HepG2 (cell line): ENCODE results near the gene MAP3K1. TPM values are rescaled to one million over a fixed set of nuclear protein-coding genes. Genes with fewer than 3 reads are reported as not detected.

Source experiments
- ATF1 ChIP-seq: IDR thresholded peaks from 2 replicates; pipeline ENCODE4 v1.6.1; 2016; ENCODE audit warnings: mild to moderate bottlenecking, control low read depth
- DRAP1 ChIP-seq: IDR thresholded peaks from 2 replicates; pipeline ENCODE4 v1.6.1; 2016; ENCODE audit warnings: missing genetic modification reagents, missing compliant biosample characterization
- E2F2 ChIP-seq: sonication (generic); formaldehyde crosslinking; IDR thresholded peaks from 2 replicates; pipeline ENCODE4 v1.4.0; 2020; ENCODE audit warnings: missing genetic modification reagents, borderline replicate concordance
- FOSL1 ChIP-seq: sonication (generic); formaldehyde crosslinking; IDR thresholded peaks from 2 replicates; pipeline ENCODE4 v1.9.0; 2021; ENCODE audit warnings: missing genetic modification reagents, borderline replicate concordance
- FOXJ3 ChIP-seq: sonication (generic); formaldehyde crosslinking; IDR thresholded peaks from 2 replicates; pipeline ENCODE4 v1.4.0; 2020; ENCODE audit warnings: missing genetic modification reagents, mild to moderate bottlenecking, borderline replicate concordance
- GABPB1 ChIP-seq: IDR thresholded peaks from 2 replicates; pipeline ENCODE4 v1.6.1; 2016; ENCODE audit warnings: mild to moderate bottlenecking, missing genetic modification reagents, moderate library complexity, missing compliant biosample characterization
- GATAD1 ChIP-seq: IDR thresholded peaks from 2 replicates; pipeline ENCODE4 v1.6.1; 2016; ENCODE audit warnings: missing genetic modification reagents, missing compliant biosample characterization
- HNF1B ChIP-seq: sonication (generic); formaldehyde crosslinking; IDR thresholded peaks from 2 replicates; pipeline ENCODE4 v1.5.1; 2020; ENCODE audit warnings: mild to moderate bottlenecking, moderate library complexity, missing genetic modification reagents
- LBX2 ChIP-seq: sonication (generic); formaldehyde crosslinking; IDR thresholded peaks from 2 replicates; pipeline ENCODE4 v1.5.0; 2020; ENCODE audit warnings: missing genetic modification reagents, mild to moderate bottlenecking, borderline replicate concordance
- NFKB2 ChIP-seq: sonication (generic); formaldehyde crosslinking; IDR thresholded peaks from 2 replicates; pipeline ENCODE4 v1.4.0; 2020; ENCODE audit warnings: missing genetic modification reagents, borderline replicate concordance
- TMF1 ChIP-seq: sonication (generic); formaldehyde crosslinking; IDR thresholded peaks from 2 replicates; pipeline ENCODE4 v1.8.1; 2022; ENCODE audit warnings: low read depth, missing genetic modification reagents
- TOPORS ChIP-seq: sonication (generic); formaldehyde crosslinking; IDR thresholded peaks from 2 replicates; pipeline ENCODE4 v1.8.0; 2023; ENCODE audit warnings: mild to moderate bottlenecking, missing genetic modification reagents
- UBTF ChIP-seq: sonication (generic); formaldehyde crosslinking; IDR thresholded peaks from 2 replicates; pipeline ENCODE4 v1.4.0; 2020; ENCODE audit warnings: mild to moderate bottlenecking, missing genetic modification reagents
- YEATS4 ChIP-seq: sonication (generic); formaldehyde crosslinking; IDR thresholded peaks from 2 replicates; pipeline ENCODE4 v1.4.0; 2020; ENCODE audit warnings: missing genetic modification reagents, borderline replicate concordance
- ZNF34 ChIP-seq: sonication (generic); formaldehyde crosslinking; IDR thresholded peaks from 2 replicates; pipeline ENCODE4 v1.4.0; 2020; ENCODE audit warnings: mild to moderate bottlenecking, missing genetic modification reagents, borderline replicate concordance
- ZNF580 ChIP-seq: IDR thresholded peaks from 2 replicates; pipeline ENCODE4 v1.6.1; 2016; ENCODE audit warnings: low read depth, borderline replicate concordance
- polyA plus RNA-seq, 8 experiments: library from polyadenylated mRNA; depleted of rRNA in 3 of 8; stranded (reverse) in 7 of 8; unstranded in 1 of 8; fragments of >200 nt; fragmentation: Illumina TruSeq in 4 of 8; extraction: Trizol in 4 of 8; gene quantifications; 2 replicates each; pipeline versions ENCODE4 v1.2.1 to v1.2.3, GENCODE V29; 2011 to 2016; ENCODE audit warnings: low read depth in 4 of 8, missing spikeins in 1 of 8, mixed read lengths in 1 of 8; ENCODE audit not compliant: insufficient read depth in 1 of 8
- total RNA-seq, 5 experiments: library from RNA; depleted of rRNA; stranded (reverse); fragments of >200 nt; fragmentation: Illumina TruSeq; extraction: Trizol; gene quantifications; 2 replicates each; pipeline ENCODE4 v1.2.3, GENCODE V29; 2016; ENCODE audit warnings: low read depth in 1 of 5
- TF ChIP-seq, protein P1 (sequence below), 2 experiments: IDR thresholded peaks; 2 replicates each; pipeline ENCODE4 v1.6.1; 2011 to 2012; ENCODE audit warnings: low read length in 2 of 2, borderline replicate concordance in 1 of 2, low read depth in 1 of 2, mild to moderate bottlenecking in 1 of 2, moderate library complexity in 1 of 2

MAP3K1 gene
- total and polyA plus RNA-seq, 2 of the 13 experiments (the other 11 are each of a cell fraction or from before 2014, with no cell fraction given): 16.4 to 30.3 TPM

DNA sequence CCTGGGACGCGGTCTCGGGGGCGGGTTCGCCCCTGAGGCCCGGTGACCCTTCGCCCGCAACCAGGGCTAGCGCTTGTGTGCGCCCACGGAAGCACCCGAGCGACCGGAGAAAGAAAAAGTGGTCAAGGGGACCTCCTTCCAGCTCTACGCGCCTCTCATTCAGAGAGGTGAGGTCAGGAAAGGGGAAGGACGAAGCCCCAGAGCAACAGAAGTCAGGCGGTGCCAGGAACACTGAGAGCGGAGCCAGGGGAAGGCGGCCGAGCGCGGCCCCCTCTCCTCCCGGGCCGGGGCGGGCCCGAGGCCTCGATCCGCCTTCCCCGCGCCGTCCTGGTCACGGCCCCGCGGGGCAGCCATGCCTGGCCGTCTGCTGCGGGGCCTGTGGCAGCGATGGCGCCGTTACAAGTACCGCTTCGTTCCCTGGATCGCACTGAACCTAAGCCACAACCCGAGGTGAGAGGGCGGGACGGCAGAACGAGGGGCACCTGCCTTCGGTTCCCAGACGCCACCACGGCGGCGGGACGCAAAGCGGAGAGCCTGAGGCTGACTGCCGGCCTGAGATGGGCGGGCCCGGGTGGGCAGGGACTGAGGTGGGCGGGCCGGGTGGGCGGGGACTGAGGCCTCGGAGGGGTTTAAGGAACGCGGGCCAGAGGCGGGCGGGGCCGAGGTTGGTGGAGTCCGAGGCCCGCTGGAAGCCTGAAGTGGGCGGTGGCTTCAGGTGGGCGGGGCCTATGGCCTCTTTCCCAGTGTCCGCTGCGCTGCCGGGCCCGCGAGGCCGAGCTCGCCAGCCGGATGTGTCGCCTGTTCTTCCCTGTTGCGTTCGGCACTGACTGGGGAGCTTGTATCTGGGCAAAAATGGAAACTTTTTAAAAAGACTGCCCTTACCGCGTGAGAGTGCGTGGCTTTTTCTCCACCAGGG, 94.2 kb downstream of the MAP3K1 start, which contains the start of gene SETD9 (continued):
- TF ChIP-seq LBX2 (CRISPR knock-in tag) (no peak), GABPB1 (CRISPR knock-in tag) (peak; percentile 84), ZNF580 (CRISPR knock-in tag) (peak; percentile 83), ZNF34 (CRISPR knock-in tag) (0 out of 2 replicates have a peak, but pooled peaks have one; percentile 8), E2F2 (CRISPR knock-in tag) (0 out of 2 replicates have a peak, but pooled peaks have one; percentile 14), DRAP1 (CRISPR knock-in tag) (peak; percentile 75), FOXJ3 (CRISPR knock-in tag) (no peak), TMF1 (no peak), FOSL1 (CRISPR knock-in tag) (no peak), GATAD1 (CRISPR knock-in tag) (peak; percentile 71; the same call in 1 of the 2 replicates), UBTF (peak; percentile 90), TOPORS (CRISPR knock-in tag) (no peak), HNF1B (CRISPR knock-in tag) (peak; percentile 66; the same call in 1 of the 2 replicates), YEATS4 (CRISPR knock-in tag) (peak; percentile 91), ATF1 (no peak), NFKB2 (CRISPR knock-in tag) (peak; percentile 79; the same call in 1 of the 2 replicates)
- TF ChIP-seq, protein P1, sequence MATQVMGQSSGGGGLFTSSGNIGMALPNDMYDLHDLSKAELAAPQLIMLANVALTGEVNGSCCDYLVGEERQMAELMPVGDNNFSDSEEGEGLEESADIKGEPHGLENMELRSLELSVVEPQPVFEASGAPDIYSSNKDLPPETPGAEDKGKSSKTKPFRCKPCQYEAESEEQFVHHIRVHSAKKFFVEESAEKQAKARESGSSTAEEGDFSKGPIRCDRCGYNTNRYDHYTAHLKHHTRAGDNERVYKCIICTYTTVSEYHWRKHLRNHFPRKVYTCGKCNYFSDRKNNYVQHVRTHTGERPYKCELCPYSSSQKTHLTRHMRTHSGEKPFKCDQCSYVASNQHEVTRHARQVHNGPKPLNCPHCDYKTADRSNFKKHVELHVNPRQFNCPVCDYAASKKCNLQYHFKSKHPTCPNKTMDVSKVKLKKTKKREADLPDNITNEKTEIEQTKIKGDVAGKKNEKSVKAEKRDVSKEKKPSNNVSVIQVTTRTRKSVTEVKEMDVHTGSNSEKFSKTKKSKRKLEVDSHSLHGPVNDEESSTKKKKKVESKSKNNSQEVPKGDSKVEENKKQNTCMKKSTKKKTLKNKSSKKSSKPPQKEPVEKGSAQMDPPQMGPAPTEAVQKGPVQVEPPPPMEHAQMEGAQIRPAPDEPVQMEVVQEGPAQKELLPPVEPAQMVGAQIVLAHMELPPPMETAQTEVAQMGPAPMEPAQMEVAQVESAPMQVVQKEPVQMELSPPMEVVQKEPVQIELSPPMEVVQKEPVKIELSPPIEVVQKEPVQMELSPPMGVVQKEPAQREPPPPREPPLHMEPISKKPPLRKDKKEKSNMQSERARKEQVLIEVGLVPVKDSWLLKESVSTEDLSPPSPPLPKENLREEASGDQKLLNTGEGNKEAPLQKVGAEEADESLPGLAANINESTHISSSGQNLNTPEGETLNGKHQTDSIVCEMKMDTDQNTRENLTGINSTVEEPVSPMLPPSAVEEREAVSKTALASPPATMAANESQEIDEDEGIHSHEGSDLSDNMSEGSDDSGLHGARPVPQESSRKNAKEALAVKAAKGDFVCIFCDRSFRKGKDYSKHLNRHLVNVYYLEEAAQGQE (IDR thresholded peaks at IDR 0.05; ENCODE audit: borderline replicate concordance in 1 of 2, low read depth in 1 of 2, low read length in 2 of 2): peak in 1 of 2 experiments; percentile 53; a peak in 1 of 4 replicates
